GM21526 (cell line): ENCODE results near the gene MRGPRG.

Experiments used
- ATAC-seq: cut with Tn5 transposase; IDR thresholded peaks from one replicate; pipeline ENCODE4 v1.9.1; 2021; ENCODE audit warnings: moderate library complexity; ENCODE audit not compliant: unreplicated experiment, low FRiP score

Gene MRGPRG

GRCh38 chr11:3197044-3197695 lies 21.4 kb downstream of the MRGPRG start:
- ATAC-seq: no peak

GRCh38 chr11:3196161-3197043 lies 22.2 kb downstream of the MRGPRG start:
- no peak for ATAC-seq

GRCh38 chr11:3195251-3196160 lies 23.1 kb downstream of the MRGPRG start:
- no peak for ATAC-seq

GRCh38 chr11:3194016-3194816 lies 24.4 kb downstream of the MRGPRG start:
- no peak for ATAC-seq

GRCh38 chr11:3193373-3194015 lies 25.1 kb downstream of the MRGPRG start:
- no peak for ATAC-seq

- no peak for ATAC-seq
Observed at GRCh38 chr11:3192511-3193372, 25.9 kb downstream of the MRGPRG start.

GRCh38 chr11:3191586-3192324 lies 26.9 kb downstream of the MRGPRG start:
- no peak for ATAC-seq

GRCh38 chr11:3190600-3190999 lies 28.0 kb downstream of the MRGPRG start:
- no peak for ATAC-seq

- ATAC-seq: no peak
Observed at GRCh38 chr11:3189886-3190583, 28.6 kb downstream of the MRGPRG start.

- ATAC-seq: no peak
Observed at GRCh38 chr11:3189196-3189843, 29.3 kb downstream of the MRGPRG start.

- no peak for ATAC-seq
Observed at GRCh38 chr11:3188496-3189195, 30.0 kb downstream of the MRGPRG start.

GRCh38 chr11:3186166-3186953 lies 32.3 kb downstream of the MRGPRG start:
- ATAC-seq: no peak

- no peak for ATAC-seq
Observed at GRCh38 chr11:3184732-3185347, 33.8 kb downstream of the MRGPRG start.

- ATAC-seq: no peak
Observed at GRCh38 chr11:3183523-3183922, 35.1 kb downstream of the MRGPRG start.

- no peak for ATAC-seq
Observed at GRCh38 chr11:3182462-3182852, 36.2 kb downstream of the MRGPRG start.
